NCI-H748 (cell line): ENCODE data around the gene NAGS.
"Not testable (repeated sequence)": the region's sequence is repeated elsewhere in the genome, so short reads cannot be mapped to it uniquely, and the experiment has no call there.

Experiments used
- DNase-seq: peaks from one replicate; lab custom pipeline; 2025; ENCODE audit not compliant: unreplicated experiment; lab: John Stamatoyannopoulos, UW

The NAGS gene

DNA sequence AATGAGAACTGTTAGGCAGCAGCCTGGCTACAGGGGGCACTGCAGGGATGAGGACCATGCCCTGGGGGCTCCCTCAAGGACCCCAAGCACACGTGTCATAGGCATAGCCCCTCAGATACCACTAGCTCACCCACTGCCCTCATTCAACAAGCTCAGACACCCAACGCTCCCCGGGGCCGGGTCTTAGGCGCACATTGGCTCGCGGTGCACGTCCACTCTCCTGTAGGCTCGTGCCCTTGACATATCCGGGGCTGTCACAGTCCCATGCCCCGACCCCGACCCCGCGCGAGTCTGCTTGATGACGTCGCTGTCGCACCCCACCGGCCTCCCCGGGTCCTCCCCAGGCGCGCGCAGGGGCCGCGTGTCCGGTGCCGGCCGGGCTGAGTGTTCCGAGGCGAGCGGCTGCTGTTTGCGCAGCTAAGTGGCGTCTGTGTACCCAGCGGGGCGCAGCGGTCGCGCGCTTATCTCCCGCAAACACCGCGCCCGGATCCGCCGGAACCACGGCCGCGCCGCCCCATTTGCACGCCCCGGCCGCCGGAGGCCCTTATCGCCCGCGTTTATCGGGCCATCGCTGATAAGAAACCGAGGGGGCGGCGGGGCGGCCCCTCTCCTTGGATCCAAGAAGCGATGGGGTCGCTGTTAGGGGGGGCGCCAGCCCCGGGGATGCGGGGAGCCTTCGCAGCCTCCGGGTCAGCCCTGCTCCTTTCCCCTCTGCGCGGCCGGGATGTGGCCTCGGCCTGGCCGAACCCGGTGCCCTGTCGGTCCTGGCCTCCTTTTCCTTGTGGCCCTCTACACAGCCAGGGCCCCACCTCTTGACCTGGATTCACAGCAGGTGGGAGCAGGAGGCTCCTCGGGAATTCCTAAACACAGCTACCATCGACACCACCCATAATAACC is 20.7 kb upstream of the NAGS start:
- peak; percentile 56 for DNase-seq

GRCh38 chr17:43984521-43984920 is 19.9 kb upstream of the NAGS start:
- DNase-seq: no peak

DNA sequence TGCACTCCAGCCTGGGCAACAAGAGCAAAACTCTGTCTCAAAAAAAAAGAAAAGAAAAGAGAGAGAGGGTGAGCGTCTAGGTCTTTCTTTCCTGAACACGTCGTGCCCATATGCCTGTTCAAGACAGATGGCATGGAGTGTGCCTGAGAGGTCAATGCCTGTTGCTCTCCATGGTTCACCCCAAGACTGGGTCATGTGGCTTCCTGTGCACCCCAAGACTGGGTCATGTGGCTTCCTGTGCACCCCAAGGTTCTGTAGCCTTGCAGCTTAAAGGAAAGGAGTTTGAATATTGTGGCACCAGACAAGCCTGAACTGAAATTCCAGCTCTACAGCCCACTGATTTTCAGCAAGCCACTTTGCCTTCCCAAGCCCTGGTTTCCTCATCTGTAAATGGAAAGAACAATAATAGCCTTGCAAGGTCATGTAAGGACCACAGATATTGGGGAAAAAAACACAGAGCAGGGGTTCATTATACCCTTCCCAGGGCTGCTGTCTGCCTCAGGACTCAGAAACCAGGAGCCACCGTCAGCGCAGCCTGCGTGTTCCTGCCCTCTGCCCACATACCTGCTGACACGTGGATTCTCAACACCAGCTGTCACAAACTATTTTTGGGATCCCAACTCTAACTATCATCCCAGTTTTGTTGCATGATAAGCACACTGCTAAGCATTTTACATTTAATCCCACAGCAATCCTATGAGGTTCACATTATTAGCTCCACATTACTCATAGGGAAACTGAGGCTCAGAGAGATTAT is 18.0 kb upstream of the NAGS start:
- no peak for DNase-seq

GRCh38 chr17:43987131-43988021 is 17.0 kb upstream of the NAGS start:
- no peak for DNase-seq

DNA sequence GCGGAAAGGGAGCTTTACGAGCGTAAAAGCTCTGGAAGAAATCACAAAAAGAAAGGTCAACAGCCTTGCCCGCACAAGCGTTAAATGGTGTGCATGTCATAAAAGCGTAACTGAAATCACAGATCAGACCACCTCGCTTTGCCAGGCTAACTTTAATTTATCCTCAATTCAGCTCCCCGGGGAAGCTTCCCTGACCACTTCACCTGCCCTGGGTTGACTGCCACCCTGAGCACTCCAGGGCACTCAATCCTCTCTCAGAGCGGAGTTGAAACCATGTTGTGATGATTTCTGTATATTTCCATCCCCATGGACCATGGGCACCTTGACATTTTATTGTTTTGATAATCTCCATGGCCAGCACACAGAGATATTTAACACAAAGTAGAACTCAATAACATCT is 16.1 kb upstream of the NAGS start:
- no peak for DNase-seq

DNA sequence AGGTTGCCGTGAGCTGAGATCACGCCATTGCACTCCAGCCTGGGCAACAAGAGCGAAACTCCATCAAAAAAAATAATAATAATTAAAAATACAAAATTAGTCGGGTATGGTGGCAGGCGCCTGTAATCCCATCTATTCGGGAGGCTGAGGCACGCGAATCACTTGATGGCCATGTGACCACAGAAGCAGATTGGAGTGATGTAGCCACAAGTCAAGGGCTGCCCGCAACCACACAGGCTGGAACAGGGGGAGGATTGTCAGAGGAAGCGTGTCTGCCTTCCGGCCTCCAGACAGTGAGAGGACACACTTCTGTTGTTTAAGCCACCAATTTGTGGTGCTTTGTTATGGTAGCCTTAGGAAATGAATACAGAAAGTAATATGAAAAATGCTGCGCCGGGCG is 11.8 kb upstream of the NAGS start:
- no peak for DNase-seq

DNA sequence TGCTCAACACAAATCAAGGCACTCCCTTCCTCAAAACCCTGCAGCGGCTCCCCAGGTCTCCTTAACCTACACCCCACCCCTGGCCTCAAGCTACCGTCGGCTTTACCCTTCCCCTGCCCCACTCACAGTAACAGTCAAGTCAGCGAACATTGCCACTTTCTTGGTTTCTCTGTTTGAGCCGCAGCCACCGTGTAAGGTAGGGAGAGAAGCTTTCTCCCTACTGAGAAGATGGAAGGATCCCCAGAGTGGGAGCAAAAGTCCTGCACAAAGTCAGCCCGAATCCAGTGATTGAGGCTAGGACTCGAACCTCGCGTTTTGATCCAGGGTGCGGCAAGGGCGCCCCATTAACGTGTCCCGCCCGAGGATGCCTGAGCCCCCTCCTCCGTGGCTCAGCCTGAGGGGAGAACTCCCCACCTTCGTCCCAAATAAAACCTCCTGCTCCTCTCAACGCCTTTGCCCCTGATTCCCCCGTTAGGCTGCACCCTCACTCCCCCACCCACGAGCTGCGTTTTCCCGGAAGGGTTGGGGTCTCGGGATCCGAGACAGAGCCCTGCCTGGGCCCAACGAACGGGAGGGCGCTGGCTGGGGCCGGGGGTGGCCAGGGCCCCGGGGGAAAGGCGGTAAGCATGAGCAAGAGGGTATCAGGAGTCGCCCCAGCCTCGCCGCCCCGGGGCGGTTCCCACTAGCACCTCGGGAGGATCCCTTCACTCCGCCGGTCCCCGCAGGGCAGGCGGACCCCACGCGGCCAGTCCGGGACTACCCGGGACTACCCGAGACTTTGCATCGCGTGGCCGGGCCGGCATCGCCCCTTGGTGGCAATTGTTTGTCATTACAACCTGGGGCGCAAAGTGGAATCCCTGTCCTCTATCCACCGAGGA is 9.9 kb upstream of the NAGS start:
- DNase-seq: peak; percentile 62

GRCh38 chr17:43995150-43995471 is 9.3 kb upstream of the NAGS start:
- no peak for DNase-seq

GRCh38 chr17:43997180-43997579 is 7.2 kb upstream of the NAGS start:
- DNase-seq: not testable (repeated sequence)

- no peak for DNase-seq
Measured at GRCh38 chr17:43998552-43998951, 5.9 kb upstream of the NAGS start.

DNA sequence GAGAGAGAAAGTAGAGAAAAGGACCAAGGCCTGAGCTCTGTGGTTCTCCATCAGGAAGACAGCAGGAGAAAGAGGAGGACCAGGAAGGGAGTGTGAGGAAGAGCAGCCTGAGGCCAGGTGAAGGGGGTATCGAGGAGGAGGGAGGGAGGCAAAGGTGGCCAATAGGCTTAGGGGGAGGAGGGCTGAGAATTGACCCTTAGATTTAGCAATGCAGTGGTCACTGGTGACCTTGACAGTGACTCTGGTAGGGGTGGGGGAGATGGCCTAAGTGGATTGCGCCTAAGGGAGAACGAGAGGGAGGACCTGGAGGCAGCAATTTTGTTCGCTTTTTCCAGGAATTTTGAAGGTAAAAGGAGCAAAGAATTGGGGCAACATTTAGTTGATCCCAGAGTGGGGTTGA is 5.4 kb upstream of the NAGS start:
- DNase-seq: no peak

DNA sequence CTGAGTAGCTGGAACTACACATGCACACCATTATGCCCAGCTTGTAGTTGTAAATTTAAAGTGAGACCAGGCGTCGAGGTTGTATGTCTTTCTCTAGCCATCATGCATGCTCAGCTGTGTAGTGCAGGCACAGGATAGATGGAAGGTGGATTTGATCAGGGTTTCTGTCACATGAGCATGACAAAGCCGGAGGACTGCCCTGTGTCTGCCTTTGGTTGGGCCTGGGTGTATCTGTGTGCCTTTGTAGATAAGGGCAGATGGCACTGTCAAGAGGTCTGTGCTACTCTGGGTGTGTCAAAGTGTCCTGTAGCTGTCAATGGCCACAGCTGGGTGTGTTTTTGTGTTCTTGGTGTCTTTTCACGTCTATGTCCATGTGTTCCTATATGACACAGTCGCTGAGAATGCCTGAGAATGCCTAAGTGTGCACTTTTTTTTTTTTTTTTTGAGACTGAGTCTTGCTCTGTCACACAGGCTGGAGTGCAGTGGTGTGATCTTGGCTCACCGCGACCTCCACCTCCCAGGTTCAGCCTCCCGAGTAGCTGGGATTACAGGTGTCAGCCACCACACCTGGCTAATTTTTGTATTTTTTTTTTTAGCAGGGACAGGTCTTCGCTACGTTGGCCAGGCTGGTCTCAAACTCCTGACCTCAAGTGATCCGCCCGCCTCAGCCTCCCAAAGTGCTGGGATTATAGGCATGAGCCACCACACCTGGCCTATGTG is 4.1 kb upstream of the NAGS start:
- DNase-seq: no peak

DNA sequence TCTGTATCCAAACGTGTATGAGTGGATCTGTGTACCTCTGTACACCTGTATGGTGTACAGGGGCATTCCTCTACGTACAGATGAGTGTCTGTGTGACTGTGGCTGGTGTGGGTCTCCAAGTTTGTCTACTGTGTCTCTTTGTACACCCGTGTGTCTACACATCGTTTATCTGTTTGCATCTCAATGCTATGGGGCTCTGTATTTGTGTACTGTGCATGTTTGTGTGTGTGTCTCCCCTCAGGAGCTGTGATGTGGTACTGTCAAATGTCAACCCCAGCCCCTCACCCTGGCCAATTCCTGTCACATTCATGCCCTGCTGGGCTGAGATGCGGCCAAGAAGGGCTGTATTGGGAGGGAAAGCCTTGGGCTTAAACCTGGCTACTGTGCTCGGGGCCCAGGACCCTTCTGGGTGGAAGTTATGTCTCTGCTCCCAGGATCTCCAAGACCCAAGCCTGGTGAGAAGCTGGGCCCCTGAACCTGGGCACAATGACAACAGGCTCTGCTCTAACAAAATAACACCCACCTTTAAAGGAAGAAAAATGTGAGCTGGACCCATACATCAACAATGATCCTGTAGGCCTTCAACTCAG is 3.5 kb upstream of the NAGS start:
- no peak for DNase-seq

DNA sequence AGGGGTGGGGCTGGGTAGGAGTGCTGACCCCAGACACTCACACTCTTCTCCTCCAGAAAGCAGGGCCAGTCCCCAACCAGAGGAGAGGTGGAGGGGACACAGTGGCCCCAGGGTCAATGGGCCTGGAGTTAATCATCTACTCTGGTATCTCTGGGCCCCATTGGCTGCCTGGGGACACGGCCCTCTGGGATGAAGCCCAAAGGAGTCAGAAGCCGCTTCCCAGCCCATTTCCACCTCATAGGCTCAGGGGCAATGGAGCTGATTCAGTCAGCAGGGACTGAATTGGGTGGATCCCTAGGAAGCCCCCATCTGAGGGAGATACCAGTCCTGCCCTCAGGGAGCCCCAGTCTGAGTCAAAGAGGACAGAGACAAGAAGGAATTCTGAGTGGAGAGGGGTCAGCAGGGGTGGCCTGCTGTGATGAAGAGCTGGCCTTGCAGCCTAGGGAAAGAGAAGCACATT is 2.9 kb upstream of the NAGS start:
- DNase-seq: no peak

GRCh38 chr17:44002141-44002848 is 2.1 kb upstream of the NAGS start:
- DNase-seq: no peak

- peak; percentile 68 for DNase-seq
Measured at GRCh38 chr17:44004761-44005526, 522 bp downstream of the NAGS start.

DNA sequence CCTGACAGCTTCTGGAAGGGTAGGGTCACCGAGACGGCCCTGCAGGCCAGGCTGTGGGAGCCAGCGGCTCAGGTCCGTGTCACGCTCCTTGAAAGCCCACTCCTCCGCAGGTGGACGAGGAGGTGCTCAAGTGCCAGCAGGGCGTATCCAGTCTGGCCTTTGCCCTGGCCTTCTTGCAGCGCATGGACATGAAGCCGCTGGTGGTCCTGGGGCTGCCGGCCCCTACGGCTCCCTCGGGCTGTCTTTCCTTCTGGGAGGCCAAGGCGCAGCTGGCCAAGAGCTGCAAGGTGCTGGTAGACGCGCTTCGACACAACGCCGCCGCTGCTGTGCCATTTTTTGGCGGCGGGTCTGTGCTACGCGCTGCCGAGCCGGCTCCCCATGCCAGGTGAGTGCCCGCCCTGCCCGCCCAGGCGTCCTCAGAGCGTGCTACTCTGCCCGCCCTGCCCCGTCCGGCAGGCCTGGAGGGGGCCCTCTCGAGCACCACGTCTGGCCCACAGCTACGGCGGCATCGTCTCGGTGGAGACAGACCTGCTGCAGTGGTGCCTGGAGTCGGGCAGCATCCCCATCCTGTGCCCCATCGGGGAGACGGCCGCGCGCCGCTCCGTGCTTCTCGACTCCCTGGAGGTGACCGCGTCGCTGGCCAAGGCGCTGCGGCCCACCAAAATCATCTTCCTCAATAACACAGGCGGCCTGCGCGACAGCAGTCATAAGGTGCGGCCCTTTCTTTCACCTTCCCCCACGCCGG is 1.3 kb downstream of the NAGS start:
- DNase-seq: peak; percentile 75
